Panc1 (cell line): ENCODE data around the gene RCSD1. TPM values are rescaled to one million over a fixed set of nuclear protein-coding genes. Genes with fewer than 3 reads are reported as not detected.

Experiments used
- ATAC-seq: fragments of 200-7000 bp; cut with Tn5 transposase; 2 replicates; pipeline ENCODE4 v1.9.1; 2020; ENCODE audit warnings: mild to moderate bottlenecking, moderate library complexity
- BruUV-seq: library from RNA; stranded (reverse); fragments of 400-500 nt; replicated peaks from 2 replicates; lab custom pipeline; 2021; lab: Mats Ljungman, UMichigan
- CTCF ChIA-PET: fragments of 300-600 bp; sonication (Branson Sonifier 250); formaldehyde crosslinking; loops from one replicate; lab custom pipeline; 2022; ENCODE audit warnings: antibody characterized with exemption; lab: Charles Lee
- POLR2A ChIA-PET: fragments of 300-600 bp; sonication (Branson Sonifier 250); formaldehyde crosslinking; loops from one replicate; lab custom pipeline; 2022; ENCODE audit warnings: antibody characterized with exemption; lab: Charles Lee
- DNase-seq: peaks from one replicate; pipeline ENCODE4 v3.0.0-alpha.2; 2010; ENCODE audit warnings: low read depth, low spot score
- H3K27ac ChIP-seq: 2 replicates; pipeline ENCODE4 v1.5.1; 2011; ENCODE audit warnings: mild to moderate bottlenecking, low read length, inconsistent platforms
- H3K27me3 ChIP-seq: fragments of 200-500 bp; sonication (Bioruptor generic); 2 replicates; pipeline ENCODE4 v1.6.0; 2014; ENCODE audit warnings: low read length, inconsistent platforms; ENCODE audit not compliant: control insufficient read depth, insufficient read depth
- H3K36me3 ChIP-seq: fragments of 200-500 bp; sonication (Bioruptor generic); 2 replicates; pipeline ENCODE4 v1.5.1; 2014; ENCODE audit warnings: inconsistent platforms, mild to moderate bottlenecking, low read length, moderate library complexity; ENCODE audit not compliant: control insufficient read depth, insufficient read depth
- H3K4me1 ChIP-seq: 2 replicates; pipeline ENCODE4 v1.5.1; 2011; ENCODE audit warnings: inconsistent platforms, mild to moderate bottlenecking, low read length, moderate library complexity; ENCODE audit not compliant: control insufficient read depth, insufficient read depth
- H3K4me3 ChIP-seq, 2 experiments: 2 replicates each; pipeline ENCODE4 v1.5.1; 2011 to 2012; ENCODE audit warnings: low read depth in 2 of 2, low read length in 2 of 2, mild to moderate bottlenecking in 2 of 2, inconsistent platforms in 1 of 2, moderate library complexity in 1 of 2
- H3K9me3 ChIP-seq: fragments of 200-500 bp; sonication (Bioruptor generic); 2 replicates; pipeline ENCODE4 v1.5.1; 2014; ENCODE audit warnings: low read depth, mild to moderate bottlenecking, inconsistent platforms, low read length, moderate library complexity; ENCODE audit not compliant: control insufficient read depth, insufficient read depth
- CTCF ChIP-seq: fragments of 450-650 bp; IDR thresholded peaks from 2 replicates; pipeline ENCODE4 v1.5.1; 2017; ENCODE audit warnings: mild to moderate bottlenecking
- POLR2AphosphoS5 ChIP-seq: IDR thresholded peaks from 2 replicates; pipeline ENCODE4 v1.6.1; 2012; ENCODE audit warnings: mild to moderate bottlenecking, low read depth, low read length, moderate library complexity
- REST ChIP-seq, 2 experiments: IDR thresholded peaks; 2 replicates each; pipeline ENCODE4 v1.6.1; 2011 to 2012; ENCODE audit warnings: low read depth in 2 of 2, control low read depth in 1 of 2, low read length in 1 of 2, mild to moderate bottlenecking in 1 of 2, moderate library complexity in 1 of 2; ENCODE audit not compliant: insufficient read depth in 1 of 2
- SIN3A ChIP-seq: IDR thresholded peaks from 2 replicates; pipeline ENCODE4 v1.6.1; 2012; ENCODE audit warnings: low read depth, mild to moderate bottlenecking, low read length, moderate library complexity, borderline replicate concordance; ENCODE audit not compliant: insufficient read depth
- TCF7L2 ChIP-seq: IDR thresholded peaks from 2 replicates; pipeline ENCODE4 v1.6.1; 2011; ENCODE audit warnings: mild to moderate bottlenecking, low read depth, low read length, inconsistent platforms
- in situ Hi-C: cut with HindIII; loops from 2 replicates; pipeline ENCODE4 v1.10.0; 2016; ENCODE audit warnings: low sequenced_read_pairs, low pct_unique_long_range_greater_than_20kb
- intact Hi-C: fragments of 100-400 bp; cut with micrococcal nuclease; formaldehyde crosslinking; loops from one replicate; pipeline ENCODE4 v1.10.0; 2022; ENCODE audit not compliant: unreplicated experiment
- total RNA-seq: library from RNA; stranded (reverse); gene quantifications from one replicate; pipeline ENCODE4 v1.2.1, GENCODE V29; 2021; ENCODE audit not compliant: unreplicated experiment

The RCSD1 gene
- total RNA-seq, 1 experiment from 2014 or later = 1.4 TPM

- Histone ChIP-seq H3K27ac (no peak overlapping the region), H3K4me1 (peaks cover 2% of the 10 kb centered on the region; the same call in 1 of the 2 replicates), H3K36me3 (no peaks in the 10 kb centered on the region), H3K27me3 (no peaks in the 10 kb centered on the region), H3K4me3 (no peak overlapping the region), H3K9me3 (no peaks in the 10 kb centered on the region)
- in situ Hi-C loops = no loop called here
- ATAC-seq (no peak), DNase-seq (no peak)
- TF ChIP-seq SIN3A (no peak), TCF7L2 (no peak), REST (IDR thresholded peaks at IDR 0.05; ENCODE audit: insufficient read depth in 1 of 2, low read depth in 2 of 2, low read length in 1 of 2) (no peak), POLR2AphosphoS5 (no peak), CTCF (no peak)
- intact Hi-C loops = no loop called here
- POLR2A ChIA-PET = no interaction called here
- no TSS peak for BruUV-seq
- CTCF ChIA-PET = no interaction called here
These were observed 60.0 kb downstream of the RCSD1 start for GRCh38 chr1:167690053-167690452.

GRCh38 chr1:167693425-167694045, 63.5 kb downstream of the RCSD1 start:
- no peaks in the 10 kb centered on the region for H3K36me3 ChIP-seq
- POLR2A ChIA-PET = no interaction called here
- intact Hi-C loops = no loop called here
- no peak overlapping the region for H3K4me3 ChIP-seq
- no TSS peak for BruUV-seq
- no peak overlapping the region for H3K27ac ChIP-seq
- H3K4me1 ChIP-seq = no peaks in the 10 kb centered on the region; the same call in 1 of the 2 replicates
- no peaks in the 10 kb centered on the region for H3K27me3 ChIP-seq
- CTCF ChIA-PET = no interaction called here
- DNase-seq (no peak), ATAC-seq (no peak)
- in situ Hi-C loops = no loop called here
- no peaks in the 10 kb centered on the region for H3K9me3 ChIP-seq
- no peak for TF ChIP-seq TCF7L2

GRCh38 chr1:167694691-167695090, 64.7 kb downstream of the RCSD1 start:
- Histone ChIP-seq H3K4me3 (no peak overlapping the region), H3K27me3 (no peaks in the 10 kb centered on the region), H3K27ac (no peak overlapping the region), H3K36me3 (no peaks in the 10 kb centered on the region), H3K9me3 (no peaks in the 10 kb centered on the region), H3K4me1 (no peaks in the 10 kb centered on the region; the same call in 1 of the 2 replicates)
- in situ Hi-C loops = no loop called here
- intact Hi-C loops = no loop called here
- DNase-seq (no peak), ATAC-seq (no peak)
- no peak for TF ChIP-seq CTCF
- no peak for TF ChIP-seq TCF7L2
- no peak for TF ChIP-seq REST (IDR thresholded peaks at IDR 0.05; ENCODE audit: insufficient read depth in 1 of 2, low read depth in 2 of 2, low read length in 1 of 2)
- TF ChIP-seq POLR2AphosphoS5 = no peak
- no peak for TF ChIP-seq SIN3A
- ChIA-PET CTCF (interaction anchor here (1.1 kb wide), 1 partner anchor 474 kb away, joined by 5 read pairs; the partner anchor contains the start of gene POU2F1), POLR2A (interaction anchor here (0.7 kb wide), 1 partner anchor 14 kb away, joined by 3 read pairs; no protein-coding TSS in a partner anchor)
- BruUV-seq = no TSS peak
